GM10266 (cell line): ENCODE data around the gene ENTPD6.

Experiments
- DNase-seq: peaks from one replicate; pipeline ENCODE4 v3.0.0; 2012; ENCODE audit errors: extremely low spot score
- TF ChIP-seq, protein P1 (sequence below): IDR thresholded peaks from 2 replicates; pipeline ENCODE4 v1.5.1; 2012; ENCODE audit warnings: mild to moderate bottlenecking, low read depth; ENCODE audit not compliant: control insufficient read depth, insufficient read depth; ENCODE audit errors: missing control alignments

The ENTPD6 gene

DNA sequence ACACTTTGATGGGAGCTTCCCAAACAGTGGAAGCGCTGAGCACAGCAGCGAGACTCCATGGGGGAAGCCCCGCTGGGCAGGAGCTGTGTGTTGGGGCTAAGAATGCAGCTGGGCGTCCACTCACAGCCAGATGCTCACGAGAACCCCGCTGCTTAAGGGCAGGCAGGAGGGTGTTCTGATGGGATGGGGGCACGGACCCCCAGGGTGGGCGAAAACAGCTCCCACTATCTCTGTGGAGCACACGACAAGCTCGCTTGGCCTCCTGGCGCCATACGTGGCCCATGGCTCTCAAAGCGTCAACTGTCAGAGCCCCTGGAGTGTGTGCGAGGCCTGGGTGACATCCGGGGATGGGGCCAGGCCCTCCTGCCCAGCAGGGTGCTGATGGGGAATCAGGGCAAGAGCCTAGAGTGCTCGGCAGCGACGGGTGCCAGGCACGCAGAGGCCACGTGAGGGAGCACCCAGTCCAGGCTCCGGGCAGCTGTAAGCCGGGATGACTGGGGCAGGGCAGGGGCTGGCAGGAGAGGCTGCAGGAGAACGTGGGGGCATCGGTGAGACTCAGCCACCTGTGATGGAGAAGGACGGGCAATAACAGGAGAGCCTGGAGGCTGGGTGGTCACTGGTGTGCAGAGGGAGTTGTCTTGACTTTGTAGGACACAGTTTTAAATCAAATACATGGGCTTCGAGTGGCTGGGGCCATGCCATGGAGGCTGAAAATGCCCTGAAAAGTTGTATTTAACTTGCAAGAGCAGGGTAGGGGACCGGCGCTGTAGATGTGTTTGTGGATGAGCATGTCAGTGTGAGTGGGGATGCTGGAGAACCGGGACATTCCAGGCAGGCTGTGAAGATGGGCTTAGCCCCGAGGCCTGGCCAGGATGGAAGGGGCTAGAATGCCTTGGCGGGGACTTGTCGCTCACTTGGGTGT is 79.6 kb downstream of the ENTPD6 start:
- no peak for DNase-seq
- TF ChIP-seq, protein P1, sequence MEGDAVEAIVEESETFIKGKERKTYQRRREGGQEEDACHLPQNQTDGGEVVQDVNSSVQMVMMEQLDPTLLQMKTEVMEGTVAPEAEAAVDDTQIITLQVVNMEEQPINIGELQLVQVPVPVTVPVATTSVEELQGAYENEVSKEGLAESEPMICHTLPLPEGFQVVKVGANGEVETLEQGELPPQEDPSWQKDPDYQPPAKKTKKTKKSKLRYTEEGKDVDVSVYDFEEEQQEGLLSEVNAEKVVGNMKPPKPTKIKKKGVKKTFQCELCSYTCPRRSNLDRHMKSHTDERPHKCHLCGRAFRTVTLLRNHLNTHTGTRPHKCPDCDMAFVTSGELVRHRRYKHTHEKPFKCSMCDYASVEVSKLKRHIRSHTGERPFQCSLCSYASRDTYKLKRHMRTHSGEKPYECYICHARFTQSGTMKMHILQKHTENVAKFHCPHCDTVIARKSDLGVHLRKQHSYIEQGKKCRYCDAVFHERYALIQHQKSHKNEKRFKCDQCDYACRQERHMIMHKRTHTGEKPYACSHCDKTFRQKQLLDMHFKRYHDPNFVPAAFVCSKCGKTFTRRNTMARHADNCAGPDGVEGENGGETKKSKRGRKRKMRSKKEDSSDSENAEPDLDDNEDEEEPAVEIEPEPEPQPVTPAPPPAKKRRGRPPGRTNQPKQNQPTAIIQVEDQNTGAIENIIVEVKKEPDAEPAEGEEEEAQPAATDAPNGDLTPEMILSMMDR, result no peak

DNA sequence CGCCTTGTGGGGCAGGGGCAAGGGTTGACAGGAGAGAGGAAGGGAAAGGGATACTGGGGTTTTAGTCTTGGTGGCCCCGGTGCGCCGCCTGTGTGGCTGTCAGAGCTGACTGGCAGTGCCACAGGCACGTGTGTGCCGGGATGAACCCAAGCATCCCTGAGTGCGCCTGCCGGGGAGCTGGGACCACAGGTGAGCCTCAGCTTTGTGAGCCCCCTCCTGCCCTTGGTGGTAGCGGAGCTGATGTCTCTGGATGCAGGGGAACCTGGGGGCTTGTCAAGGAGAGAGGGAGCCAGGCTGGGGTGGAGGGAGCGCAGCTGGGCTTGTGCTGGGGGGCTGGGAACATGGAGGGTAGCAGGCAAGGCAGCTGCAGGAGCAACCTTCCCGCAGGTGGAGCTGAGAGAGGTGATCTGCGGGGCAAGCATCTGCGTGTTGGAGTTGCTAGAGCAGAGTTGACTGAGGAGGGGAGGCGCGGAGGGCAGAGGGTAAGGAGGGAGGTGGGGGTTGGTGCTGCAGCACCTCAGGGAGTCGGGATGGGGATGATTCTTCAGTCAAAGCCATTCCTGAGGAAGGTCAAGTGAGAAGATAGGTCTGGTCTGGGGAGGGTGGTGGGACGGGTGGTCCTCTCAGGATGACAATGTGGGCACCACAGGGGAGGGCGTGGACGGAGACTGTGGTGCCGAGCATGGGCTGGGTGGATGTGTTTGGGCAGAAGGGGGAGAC is 80.5 kb downstream of the ENTPD6 start:
- TF ChIP-seq, protein P1, result no peak
- DNase-seq, result no peak
